Natural killer cell (primary cell): ENCODE measurements around the gene TRPM1. TPM values are rescaled to one million over a fixed set of nuclear protein-coding genes. Genes with fewer than 3 reads are reported as not detected.

Source experiments
- ATAC-seq, 3 donors: fragments of 150-1000 bp in 2 of 3; fragments of 200-7000 bp in 1 of 3; cut with Tn5 transposase; 1 replicate in 1 of 3; 2 replicates in 2 of 3; pipeline ENCODE4 v1.10.0; 2021; ENCODE audit warnings: mild to moderate bottlenecking in 2 of 3, moderate library complexity in 2 of 3
- DNase-seq, 2 donors: peaks; one replicate each; pipeline versions ENCODE4 v3.0.0 to v3.0.0-alpha.2; 2013 to 2021; ENCODE audit warnings: mixed read lengths in 1 of 2
- H3K27ac ChIP-seq: one replicate; pipeline ENCODE4 v1.5.1; 2013; ENCODE audit warnings: mild to moderate bottlenecking, low read length
- H3K27me3 ChIP-seq: one replicate; pipeline ENCODE4 v1.6.1; 2013; ENCODE audit warnings: low read length; ENCODE audit not compliant: control insufficient read depth, insufficient read depth
- H3K36me3 ChIP-seq: one replicate; pipeline ENCODE4 v1.6.1; 2013; ENCODE audit warnings: low read length; ENCODE audit not compliant: control insufficient read depth, insufficient read depth
- H3K4me1 ChIP-seq: one replicate; pipeline ENCODE4 v1.6.1; 2013; ENCODE audit warnings: low read length; ENCODE audit not compliant: control insufficient read depth, insufficient read depth
- H3K4me3 ChIP-seq: one replicate; pipeline ENCODE4 v1.5.1; 2013; ENCODE audit warnings: low read length
- H3K9me3 ChIP-seq: one replicate; pipeline ENCODE4 v1.6.1; 2013; ENCODE audit warnings: low read length; ENCODE audit not compliant: control insufficient read depth, insufficient read depth
- H3K27ac Mint-ChIP-seq, 2 donors: one replicate each; pipeline ENCODE4 v1.8.0; 2022; ENCODE audit warnings: mild to moderate bottlenecking in 2 of 2, mixed read lengths in 2 of 2, moderate library complexity in 1 of 2
- H3K27me3 Mint-ChIP-seq, 2 donors: one replicate each; pipeline ENCODE4 v1.8.0; 2022; ENCODE audit warnings: low read depth in 2 of 2, mixed read lengths in 2 of 2
- H3K36me3 Mint-ChIP-seq: one replicate; pipeline ENCODE4 v1.8.0; 2022; ENCODE audit warnings: mixed read lengths
- H3K4me1 Mint-ChIP-seq, 2 donors: one replicate each; pipeline ENCODE4 v1.8.0; 2022; ENCODE audit warnings: mixed read lengths in 2 of 2
- H3K4me3 Mint-ChIP-seq: one replicate; pipeline ENCODE4 v1.8.0; 2022; ENCODE audit warnings: mild to moderate bottlenecking, moderate library complexity, mixed read lengths
- H3K9me3 Mint-ChIP-seq, 2 donors: one replicate each; pipeline ENCODE4 v1.8.0; 2022; ENCODE audit warnings: mixed read lengths in 2 of 2
- WGBS: methylation state at CpG from one replicate; pipeline ENCODE4 v1.1.7; 2013; ENCODE audit warnings: missing lambda C conversion rate; ENCODE audit not compliant: insufficient coverage; 5-methylcytosine and 5-hydroxymethylcytosine counted together
- intact Hi-C: fragments of 100-400 bp; cut with micrococcal nuclease; formaldehyde crosslinking; loops from one replicate; pipeline ENCODE4 v1.14.2; 2022
- total RNA-seq, 4 donors: library from RNA; stranded (reverse); fragments of 120-200 nt in 1 of 4; gene quantifications; one replicate each; pipeline versions ENCODE4 v1.2.3 to v1.2.4, GENCODE V29; 2013 to 2022
- TF ChIP-seq, protein P1 (sequence below): fragments of 200-600 bp; IDR thresholded peaks from one replicate; pipeline ENCODE4 v1.8.0; 2022; ENCODE audit warnings: antibody characterized with exemption

The TRPM1 gene
- total RNA-seq, 3 donors from 2014 or later (not counting 1 experiment from before 2014, with no cell fraction given) = not detected

DNA sequence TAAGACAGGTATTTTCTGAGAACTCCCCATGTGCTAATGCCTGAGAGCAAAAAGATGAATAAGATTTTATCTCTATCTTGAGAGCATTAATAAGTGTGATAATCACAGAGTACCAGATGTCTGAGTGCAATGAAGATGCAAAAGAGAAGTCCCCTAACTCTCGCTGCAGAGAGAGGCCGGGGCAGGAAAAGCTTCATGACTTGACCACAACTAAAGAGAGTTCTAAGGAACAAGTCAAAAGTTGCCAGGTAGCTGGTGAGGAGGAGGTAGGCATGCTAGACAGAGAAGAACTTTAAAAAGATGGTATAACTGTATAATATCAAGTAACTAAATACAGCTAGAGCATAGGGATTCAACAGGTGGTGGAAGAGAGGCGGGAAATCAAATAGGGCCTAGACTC, 138.9 kb downstream of the TRPM1 start:
- H3K36me3 ChIP-seq = peaks cover 73% of the 10 kb centered on the region
- no peak for ATAC-seq
- 68% methylated on average over 2 of the region's 3 CpGs for WGBS

DNA sequence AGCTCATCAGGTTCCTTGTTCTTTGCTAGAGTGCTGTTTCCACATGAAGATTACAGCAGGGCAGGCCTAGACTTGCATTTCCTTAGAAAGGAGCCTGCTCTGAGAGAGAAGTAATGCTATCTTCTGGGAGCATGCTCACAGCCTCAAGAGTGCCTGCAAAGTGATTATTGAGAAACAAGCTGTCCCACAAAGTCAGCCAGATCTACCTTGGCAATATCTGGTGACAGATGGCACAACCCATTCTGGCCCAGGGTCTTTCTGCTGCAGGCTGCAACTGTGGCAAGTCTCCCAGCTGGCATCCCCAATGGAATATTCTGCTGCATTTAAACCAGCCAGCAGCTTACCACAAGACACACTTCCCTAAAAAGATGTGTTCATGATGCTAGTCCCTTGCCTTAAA, 139.4 kb downstream of the TRPM1 start:
- no peak for DNase-seq
- no peaks in the 10 kb centered on the region for H3K27me3 ChIP-seq
- H3K36me3 Mint-ChIP-seq = peaks cover 19% of the 10 kb centered on the region
- no peaks in the 10 kb centered on the region for H3K9me3 Mint-ChIP-seq
- H3K36me3 ChIP-seq = peaks cover 73% of the 10 kb centered on the region
- TF ChIP-seq, protein P1, sequence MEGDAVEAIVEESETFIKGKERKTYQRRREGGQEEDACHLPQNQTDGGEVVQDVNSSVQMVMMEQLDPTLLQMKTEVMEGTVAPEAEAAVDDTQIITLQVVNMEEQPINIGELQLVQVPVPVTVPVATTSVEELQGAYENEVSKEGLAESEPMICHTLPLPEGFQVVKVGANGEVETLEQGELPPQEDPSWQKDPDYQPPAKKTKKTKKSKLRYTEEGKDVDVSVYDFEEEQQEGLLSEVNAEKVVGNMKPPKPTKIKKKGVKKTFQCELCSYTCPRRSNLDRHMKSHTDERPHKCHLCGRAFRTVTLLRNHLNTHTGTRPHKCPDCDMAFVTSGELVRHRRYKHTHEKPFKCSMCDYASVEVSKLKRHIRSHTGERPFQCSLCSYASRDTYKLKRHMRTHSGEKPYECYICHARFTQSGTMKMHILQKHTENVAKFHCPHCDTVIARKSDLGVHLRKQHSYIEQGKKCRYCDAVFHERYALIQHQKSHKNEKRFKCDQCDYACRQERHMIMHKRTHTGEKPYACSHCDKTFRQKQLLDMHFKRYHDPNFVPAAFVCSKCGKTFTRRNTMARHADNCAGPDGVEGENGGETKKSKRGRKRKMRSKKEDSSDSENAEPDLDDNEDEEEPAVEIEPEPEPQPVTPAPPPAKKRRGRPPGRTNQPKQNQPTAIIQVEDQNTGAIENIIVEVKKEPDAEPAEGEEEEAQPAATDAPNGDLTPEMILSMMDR = no peak
- H3K4me3 ChIP-seq = no peak overlapping the region
- H3K27ac Mint-ChIP-seq = no peak overlapping the region
- H3K9me3 ChIP-seq = no peaks in the 10 kb centered on the region
- ATAC-seq = no peak
- H3K4me3 Mint-ChIP-seq = no peak overlapping the region
- intact Hi-C loops = no loop called here
- H3K4me1 Mint-ChIP-seq = peaks cover 9 to 19% of the 10 kb centered on the region in 2 donors
- no peak overlapping the region for H3K27ac ChIP-seq
- no peaks in the 10 kb centered on the region for H3K27me3 Mint-ChIP-seq
- H3K4me1 ChIP-seq = no peaks in the 10 kb centered on the region

More for the DNA sequence above, 138.9 kb downstream of the TRPM1 start:
- intact Hi-C loops = no loop called here
- H3K27me3 ChIP-seq = no peaks in the 10 kb centered on the region
- H3K4me3 Mint-ChIP-seq = no peak overlapping the region
- H3K4me1 ChIP-seq = no peaks in the 10 kb centered on the region
- no peak overlapping the region for H3K27ac Mint-ChIP-seq
- TF ChIP-seq, protein P1 = no peak
- H3K27ac ChIP-seq = no peak overlapping the region
- H3K4me1 Mint-ChIP-seq = peaks cover 6 to 19% of the 10 kb centered on the region in 2 donors
- peaks cover 14% of the 10 kb centered on the region for H3K36me3 Mint-ChIP-seq
- no peaks in the 10 kb centered on the region for H3K9me3 Mint-ChIP-seq
- no peaks in the 10 kb centered on the region for H3K27me3 Mint-ChIP-seq
- no peaks in the 10 kb centered on the region for H3K9me3 ChIP-seq
- peak in 1 of 2 donors; percentile 14 for DNase-seq
- no peak overlapping the region for H3K4me3 ChIP-seq

DNA sequence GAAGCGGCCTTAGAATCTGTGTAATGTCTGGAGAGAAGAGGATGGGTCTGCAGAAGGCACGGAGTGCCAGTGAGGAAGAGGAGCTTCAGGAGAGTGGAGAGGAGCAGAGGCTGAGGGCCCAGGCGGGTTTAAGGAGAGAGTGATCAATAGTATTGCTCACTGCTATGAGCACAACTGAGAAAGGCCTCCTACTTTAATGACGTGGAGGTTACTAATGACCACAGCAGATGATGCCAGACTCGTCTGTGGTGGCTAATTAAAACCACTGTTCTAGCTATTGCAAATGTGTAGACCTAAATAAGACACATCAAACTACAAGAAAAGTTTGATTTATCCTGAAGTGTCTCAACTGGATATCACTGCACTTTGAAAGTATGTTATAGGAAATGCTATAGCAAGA, 143.3 kb downstream of the TRPM1 start:
- Histone ChIP-seq H3K27ac (no peak overlapping the region), H3K27me3 (no peaks in the 10 kb centered on the region), H3K36me3 (peaks cover 78% of the 10 kb centered on the region), H3K4me1 (no peaks in the 10 kb centered on the region), H3K4me3 (no peak overlapping the region), H3K9me3 (no peaks in the 10 kb centered on the region)
- Mint-ChIP-seq H3K9me3 (no peaks in the 10 kb centered on the region), H3K27me3 (no peaks in the 10 kb centered on the region), H3K4me3 (no peak overlapping the region), H3K4me1 (peaks cover 9 to 12% of the 10 kb centered on the region in 2 donors), H3K36me3 (peaks cover 20% of the 10 kb centered on the region), H3K27ac (peak overlapping the region in 1 of 2 donors; percentile 17)
- ATAC-seq (no peak), DNase-seq (no peak)
- 96% methylated on average over 5 of the region's 5 CpGs for WGBS
- TF ChIP-seq, protein P1 = no peak
- intact Hi-C loops = no loop called here
